Measurements from ENCODE around the gene TRMT1. TPM values are rescaled to one million over a fixed set of nuclear protein-coding genes. Genes with fewer than 3 reads are reported as not detected.

TRMT1 gene
- total and polyA plus RNA-seq, 2 donors (not counting 1 experiment from before 2014, with no cell fraction given) = 91.8 to 281 TPM

- POLR2A ChIA-PET = no interaction called here
These were observed 18.1 kb upstream of the TRMT1 start for GRCh38 chr19:13134626-13135025.

More at GRCh38 chr19:13134626-13135025, 18.1 kb upstream of the TRMT1 start:
- Mint-ChIP-seq H3K9me3 (ENCODE audit: insufficient read depth) (no peaks in the 10 kb centered on the region), H3K27ac (no peak overlapping the region), H3K4me3 (no peak overlapping the region), H3K27me3 (no peaks in the 10 kb centered on the region), H3K4me1 (peaks cover 6% of the 10 kb centered on the region)
- Histone ChIP-seq H3K4me2 (replicated peaks; ENCODE audit: low read depth, low read length, poor library complexity, severe bottlenecking) (no peak overlapping the region), H2AFZ (ENCODE audit: insufficient read depth, low read depth, low read length, poor library complexity, severe bottlenecking) (no peak overlapping the region), H3K9ac (ENCODE audit: low read length) (no peak overlapping the region), H4K20me1 (ENCODE audit: control insufficient read depth, insufficient read depth, low read length, poor library complexity, severe bottlenecking) (peaks cover 7% of the 10 kb centered on the region), H3K27ac (ENCODE audit: low read length in 2 of 2) (no peak overlapping the region), H3K4me3 (ENCODE audit: control extremely low read depth in 1 of 5, extremely low read depth in 1 of 5, insufficient read depth in 1 of 5, low read depth in 2 of 5, low read length in 4 of 5) (no peak overlapping the region), H3K4me1 (ENCODE audit: control insufficient read depth in 2 of 2, insufficient read depth in 2 of 2, low read length in 2 of 2) (no peaks in the 10 kb centered on the region), H3K79me2 (ENCODE audit: control insufficient read depth, insufficient read depth, low read length) (peaks cover 64% of the 10 kb centered on the region), H3K36me3 (replicated peaks in 1 of 2; ENCODE audit: control extremely low read depth in 1 of 2, control insufficient read depth in 1 of 2, extremely low read depth in 1 of 2, insufficient read depth in 2 of 2, low read length in 1 of 2) (peaks cover 0 to 26% of the 10 kb centered on the region in 2 experiments), H3K27me3 (replicated peaks in 1 of 4; ENCODE audit: control extremely low read depth in 1 of 4, control insufficient read depth in 3 of 4, insufficient read depth in 4 of 4, low read length in 3 of 4) (no peaks in the 10 kb centered on the region), H3K9me3 (ENCODE audit: control extremely low read depth in 1 of 3, control insufficient read depth in 2 of 3, insufficient read depth in 1 of 3, low read length in 2 of 3) (no peaks in the 10 kb centered on the region)
- WGBS (ENCODE audit: insufficient coverage) = 100% methylated on average over 1 of the region's 3 CpGs
- CTCF ChIA-PET = interaction anchor here (0.7 kb wide), 1 partner anchor 95 kb away, joined by 3 read pairs; no protein-coding TSS in a partner anchor
- no peak for ATAC-seq (ENCODE audit: low read depth)
- TF ChIP-seq CTCF (IDR thresholded peaks at IDR 0.05) (no peak), EZH2 (IDR thresholded peaks at IDR 0.05; ENCODE audit: borderline replicate concordance, insufficient read depth, low read depth, low read length, poor library complexity, severe bottlenecking) (no peak)
- DNase-seq = no peak
- intact Hi-C loops (cut with micrococcal nuclease) = no loop called here

Measured in B cell (primary cell).